Measurements from ENCODE around the gene DNAJC18. TPM values are rescaled to one million over a fixed set of nuclear protein-coding genes. Genes with fewer than 3 reads are reported as not detected.

The DNAJC18 gene
- total and polyA plus RNA-seq, 2 of the 4 experiments (the other 2 are of a cell fraction) = 8.5 to 11.1 TPM

GRCh38 chr5:139468421-139468931 is 29.2 kb upstream of the DNAJC18 start:
- Histone ChIP-seq H3K4me3 (ENCODE audit: insufficient read depth, low read depth, low read length) (no peak overlapping the region), H2AK9ac (replicated peaks; ENCODE audit: low read depth, low read length, poor library complexity) (no peak overlapping the region), H3K9me1 (ENCODE audit: insufficient read depth, low read length) (peaks cover 4% of the 10 kb centered on the region; the same call in 1 of the 2 replicates), H3K9ac (ENCODE audit: low read depth, low read length) (no peak overlapping the region), H3K36me3 (ENCODE audit: control insufficient read depth, insufficient read depth, low read length) (no peaks in the 10 kb centered on the region), H4K5ac (ENCODE audit: low read depth, low read length) (no peak overlapping the region), H2BK120ac (ENCODE audit: low read depth, low read length) (no peak overlapping the region), H2BK5ac (ENCODE audit: low read depth, low read length, poor library complexity, severe bottlenecking) (no peak overlapping the region), H3K27ac (ENCODE audit: insufficient read depth, low read length) (no peak overlapping the region), H2BK20ac (ENCODE audit: low read depth, low read length) (no peak overlapping the region), H3K14ac (replicated peaks; ENCODE audit: low read depth, low read length) (no peak overlapping the region), H3K9me3 (ENCODE audit: control insufficient read depth, insufficient read depth, low read length) (no peaks in the 10 kb centered on the region), H3K79me1 (ENCODE audit: low read depth in 1 of 2, low read length in 2 of 2) (no peaks in the 10 kb centered on the region), H2AFZ (replicated peaks; ENCODE audit: low read length, poor library complexity) (peak overlapping the region; percentile 1), H4K20me1 (ENCODE audit: insufficient read depth, low read length) (no peaks in the 10 kb centered on the region), H3K4me1 (ENCODE audit: control insufficient read depth, insufficient read depth, low read length) (peaks cover 10% of the 10 kb centered on the region), H2BK15ac (ENCODE audit: low read depth, low read length) (no peak overlapping the region), H3K4ac (ENCODE audit: low read depth, low read length) (no peak overlapping the region), H4K8ac (ENCODE audit: low read depth in 2 of 2, low read length in 2 of 2) (no peak overlapping the region), H3K18ac (ENCODE audit: low read depth, low read length) (no peak overlapping the region), H3K4me2 (ENCODE audit: low read depth, low read length) (no peak overlapping the region), H4K91ac (ENCODE audit: insufficient read depth, low read depth, low read length) (no peak overlapping the region), H2AK5ac (ENCODE audit: low read depth, low read length) (peak overlapping the region; percentile 49; the same call in 1 of the 2 replicates), H3K56ac (ENCODE audit: extremely low read depth, insufficient read depth, low read length) (no peak overlapping the region), H3K27me3 (ENCODE audit: control insufficient read depth, insufficient read depth, low read length) (no peaks in the 10 kb centered on the region), H3K23ac (ENCODE audit: low read depth, low read length) (no peak overlapping the region)
- TF ChIP-seq MXI1 (IDR thresholded peaks at IDR 0.05; ENCODE audit: borderline replicate concordance, low read depth, low read length) (no peak), FOS (IDR thresholded peaks at IDR 0.05; ENCODE audit: low read depth, low read length) (no peak), RFX5 (IDR thresholded peaks at IDR 0.05; ENCODE audit: low read depth, low read length) (no peak), CHD1 (IDR thresholded peaks at IDR 0.05; ENCODE audit: low read depth, low read length) (no peak), RAD21 (IDR thresholded peaks at IDR 0.05; ENCODE audit: low read length) (peak; percentile 8; the same call in 1 of the 2 replicates), POLR2A (IDR thresholded peaks at IDR 0.05; ENCODE audit: low read depth, low read length) (no peak), BHLHE40 (IDR thresholded peaks at IDR 0.05; ENCODE audit: low read depth, low read length) (no peak), MAZ (IDR thresholded peaks at IDR 0.05; ENCODE audit: borderline replicate concordance, low read depth, low read length) (no peak), CTCF (conservative IDR thresholded peaks at IDR 0.05; ENCODE audit: low read depth, low read length) (0 out of 2 replicates have a peak, but pooled peaks have one; percentile 20), USF2 (IDR thresholded peaks at IDR 0.05; ENCODE audit: low read depth, low read length) (no peak), SMC3 (IDR thresholded peaks at IDR 0.05; ENCODE audit: low read depth, low read length) (no peak), MAFK (IDR thresholded peaks at IDR 0.05; ENCODE audit: low read depth, low read length) (no peak)
- dilution Hi-C loops (cut with HindIII; ENCODE audit: low sequenced_read_pairs, unreplicated experiment) (no loop called here), intact Hi-C loops (cut with micrococcal nuclease) (no loop called here), in situ Hi-C loops (cut with MboI; ENCODE audit: low sequenced_read_pairs) (no loop called here)
- peak; percentile 64 for ATAC-seq (ENCODE audit: low read depth)
- no peak for DNase-seq
- CTCF ChIA-PET = interaction anchor here (0.6 kb wide), 1 partner anchor 44 kb away, joined by 4 read pairs; no protein-coding TSS in a partner anchor
- 96% methylated on average over 3 of the region's 8 CpGs; no CpG with 5 or more reads in 1 of the 2 experiments for whole genome bisulfite sequencing, 2 experiments (ENCODE audit: extremely low coverage in 2 of 2, insufficient read length in 1 of 2)
- no TSS peak for BruUV-seq (replicated peaks)
- POLR2A ChIA-PET (ENCODE audit: unreplicated experiment) = no interaction called here
